Measurements from ENCODE around the gene UGP2.

Gene UGP2

GRCh38 chr2:63866009-63866709 lies 24.5 kb downstream of the UGP2 start:
- no peak for DNase-seq

- DNase-seq = no peak
Measured at GRCh38 chr2:63870679-63871078, 29.0 kb downstream of the UGP2 start.

GRCh38 chr2:63871864-63872263 lies 30.2 kb downstream of the UGP2 start:
- DNase-seq = no peak

- DNase-seq = no peak
Measured at GRCh38 chr2:63872571-63873328, 31.1 kb downstream of the UGP2 start.

- DNase-seq = no peak
Measured at GRCh38 chr2:63874204-63875130, 32.8 kb downstream of the UGP2 start.

GRCh38 chr2:63875131-63875527 lies 33.4 kb downstream of the UGP2 start:
- no peak for DNase-seq

GRCh38 chr2:63875559-63876245 lies 34.0 kb downstream of the UGP2 start:
- DNase-seq = no peak

- DNase-seq = no peak
Measured at GRCh38 chr2:63876311-63876710, 34.6 kb downstream of the UGP2 start.

- DNase-seq = no peak
Measured at GRCh38 chr2:63878486-63878885, 36.8 kb downstream of the UGP2 start.

GRCh38 chr2:63879876-63880433 lies 38.3 kb downstream of the UGP2 start:
- DNase-seq = no peak

GRCh38 chr2:63880625-63881024 lies 38.9 kb downstream of the UGP2 start:
- no peak for DNase-seq

- DNase-seq = no peak
Measured at GRCh38 chr2:63881205-63881604, 39.5 kb downstream of the UGP2 start.

- no peak for DNase-seq
Measured at GRCh38 chr2:63882395-63883105, 40.9 kb downstream of the UGP2 start.

- no peak for DNase-seq
Measured at GRCh38 chr2:63886445-63886844, 44.7 kb downstream of the UGP2 start.

- DNase-seq = no peak
Measured at GRCh38 chr2:63888053-63888452, 46.4 kb downstream of the UGP2 start.

- peak; percentile 60 for DNase-seq
Measured at GRCh38 chr2:63888490-63889402, 47.0 kb downstream of the UGP2 start.

GRCh38 chr2:63890678-63891077 lies 49.0 kb downstream of the UGP2 start:
- DNase-seq = no peak

GRCh38 chr2:63891488-63892030 lies 49.9 kb downstream of the UGP2 start:
- no peak for DNase-seq

- DNase-seq = no peak
Measured at GRCh38 chr2:63893163-63893562, 51.5 kb downstream of the UGP2 start.

GRCh38 chr2:63894167-63894566 lies 52.5 kb downstream of the UGP2 start:
- no peak for DNase-seq

Measured in NCI-H1694 treated with DMSO at 0.1 percent for 48 hours (cell line).